Parathyroid adenoma (tissue), 2 donors: ENCODE results near the gene NCAPG.

ENCODE experiments used
- H2AFZ ChIP-seq: fragments of 300-600 bp; sonication (generic); one replicate; pipeline ENCODE4 v1.7.0; 2017; ENCODE audit warnings: antibody characterized with exemption, mild to moderate bottlenecking
- H3K27ac ChIP-seq: fragments of 300-600 bp; sonication (generic); one replicate; pipeline ENCODE4 v1.7.0; 2017
- H3K27me3 ChIP-seq: fragments of 300-600 bp; sonication (generic); one replicate; pipeline ENCODE4 v1.7.0; 2017; ENCODE audit warnings: low read length; ENCODE audit not compliant: control insufficient read depth, insufficient read depth
- H3K36me3 ChIP-seq: fragments of 300-600 bp; sonication (generic); one replicate; pipeline ENCODE4 v1.7.0; 2017; ENCODE audit warnings: low read length; ENCODE audit not compliant: control insufficient read depth, insufficient read depth
- H3K4me1 ChIP-seq: fragments of 300-600 bp; sonication (generic); one replicate; pipeline ENCODE4 v1.7.0; 2017; ENCODE audit warnings: control low read depth
- H3K4me2 ChIP-seq: fragments of 300-600 bp; sonication (generic); one replicate; pipeline ENCODE4 v1.7.0; 2017; ENCODE audit warnings: low read length
- H3K4me3 ChIP-seq: fragments of 300-600 bp; sonication (generic); one replicate; pipeline ENCODE4 v1.7.0; 2017; ENCODE audit warnings: low read depth, low read length
- H3K79me2 ChIP-seq: fragments of 300-600 bp; sonication (generic); one replicate; pipeline ENCODE4 v1.7.0; 2017; ENCODE audit warnings: control low read depth
- H3K9ac ChIP-seq: fragments of 300-600 bp; sonication (generic); one replicate; pipeline ENCODE4 v1.7.0; 2017; ENCODE audit warnings: mild to moderate bottlenecking
- H3K9me3 ChIP-seq: fragments of 300-600 bp; sonication (generic); one replicate; pipeline ENCODE4 v1.7.0; 2017; ENCODE audit warnings: low read length; ENCODE audit not compliant: control insufficient read depth
- TF ChIP-seq, protein P1 (sequence below): fragments of 300-600 bp; sonication (generic); IDR thresholded peaks from one replicate; pipeline ENCODE4 v1.7.0; 2017; ENCODE audit warnings: antibody characterized with exemption, mild to moderate bottlenecking
- donor health status: primary hyperparathyroidism.

Gene NCAPG

DNA sequence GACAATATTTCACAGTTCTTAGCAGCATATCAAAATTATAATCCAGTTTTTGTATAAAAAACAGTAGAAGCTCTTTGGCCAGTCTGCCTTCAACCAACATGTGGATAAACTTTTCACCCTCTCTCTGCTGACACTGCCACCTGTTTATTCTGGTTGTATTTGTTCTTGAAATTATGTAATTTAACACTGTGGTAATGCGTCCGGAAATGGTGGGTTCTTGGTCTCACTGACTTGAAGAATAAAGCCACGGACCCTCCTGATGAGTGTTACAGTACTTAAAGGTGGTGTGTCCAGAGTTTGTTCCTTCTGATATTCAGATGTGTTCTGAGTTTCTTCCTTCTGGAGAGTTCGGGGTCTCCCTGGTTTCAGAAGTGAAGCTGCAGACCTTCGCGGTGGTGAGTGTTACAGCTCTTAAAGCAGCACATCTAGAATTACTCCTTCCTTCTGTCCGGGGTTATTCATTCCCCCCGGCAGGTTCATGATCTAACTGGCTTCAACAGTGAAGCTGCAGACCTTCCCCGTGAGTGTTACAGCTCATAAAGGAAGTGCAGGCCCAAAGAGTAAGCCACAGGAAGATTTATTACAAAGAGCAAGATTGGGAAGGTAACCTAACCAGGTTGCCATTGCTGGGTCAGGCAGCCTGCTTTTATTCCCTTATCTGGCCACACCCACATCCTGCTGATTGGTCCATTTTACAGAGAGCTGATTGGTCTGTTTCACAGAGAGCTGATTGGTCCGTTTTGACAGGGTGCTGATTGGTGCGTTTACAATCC, 45.1 kb upstream of the NCAPG start:
- Histone ChIP-seq H3K27me3 (no peaks in the 10 kb centered on the region), H3K36me3 (no peaks in the 10 kb centered on the region), H3K4me2 (no peak overlapping the region), H3K9ac (no peak overlapping the region), H3K79me2 (no peaks in the 10 kb centered on the region), H3K4me3 (no peak overlapping the region), H3K27ac (no peak overlapping the region), H3K4me1 (no peaks in the 10 kb centered on the region), H2AFZ (no peak overlapping the region), H3K9me3 (no peaks in the 10 kb centered on the region)
- TF ChIP-seq, protein P1, sequence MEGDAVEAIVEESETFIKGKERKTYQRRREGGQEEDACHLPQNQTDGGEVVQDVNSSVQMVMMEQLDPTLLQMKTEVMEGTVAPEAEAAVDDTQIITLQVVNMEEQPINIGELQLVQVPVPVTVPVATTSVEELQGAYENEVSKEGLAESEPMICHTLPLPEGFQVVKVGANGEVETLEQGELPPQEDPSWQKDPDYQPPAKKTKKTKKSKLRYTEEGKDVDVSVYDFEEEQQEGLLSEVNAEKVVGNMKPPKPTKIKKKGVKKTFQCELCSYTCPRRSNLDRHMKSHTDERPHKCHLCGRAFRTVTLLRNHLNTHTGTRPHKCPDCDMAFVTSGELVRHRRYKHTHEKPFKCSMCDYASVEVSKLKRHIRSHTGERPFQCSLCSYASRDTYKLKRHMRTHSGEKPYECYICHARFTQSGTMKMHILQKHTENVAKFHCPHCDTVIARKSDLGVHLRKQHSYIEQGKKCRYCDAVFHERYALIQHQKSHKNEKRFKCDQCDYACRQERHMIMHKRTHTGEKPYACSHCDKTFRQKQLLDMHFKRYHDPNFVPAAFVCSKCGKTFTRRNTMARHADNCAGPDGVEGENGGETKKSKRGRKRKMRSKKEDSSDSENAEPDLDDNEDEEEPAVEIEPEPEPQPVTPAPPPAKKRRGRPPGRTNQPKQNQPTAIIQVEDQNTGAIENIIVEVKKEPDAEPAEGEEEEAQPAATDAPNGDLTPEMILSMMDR = no peak

DNA sequence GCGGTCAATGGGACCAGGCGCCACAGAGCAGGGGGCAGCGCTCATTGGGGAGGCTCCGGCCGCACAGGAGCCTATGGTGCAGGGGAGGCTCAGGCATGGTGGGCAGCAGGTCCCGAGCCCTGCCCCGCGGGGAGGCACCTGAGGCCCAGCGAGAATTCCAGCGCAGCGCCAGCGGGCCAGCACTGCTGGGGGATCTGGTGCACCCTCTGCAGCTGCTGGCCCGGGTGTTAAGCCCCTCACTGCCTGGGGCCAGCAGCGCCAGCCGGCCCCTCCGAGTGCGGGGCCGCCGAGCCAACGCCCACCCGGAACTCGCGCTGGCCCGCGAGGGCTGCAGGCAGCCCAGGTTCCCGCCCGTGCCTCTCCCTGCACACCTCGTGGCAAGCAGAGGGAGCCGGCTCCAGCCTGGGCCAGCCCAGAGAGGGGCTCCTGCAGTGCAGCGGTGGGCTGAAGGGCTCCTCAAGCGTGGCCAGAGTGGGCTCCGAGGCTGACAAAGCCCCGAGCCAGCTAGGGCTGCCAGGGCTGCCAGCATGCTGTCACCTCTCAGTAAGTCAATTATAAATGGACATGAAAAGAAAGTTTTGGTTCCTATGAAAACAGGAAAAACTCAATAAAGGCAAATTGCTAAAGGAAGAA, 43.8 kb upstream of the NCAPG start:
- no peak overlapping the region for H3K27ac ChIP-seq
- H3K27me3 ChIP-seq = no peaks in the 10 kb centered on the region
- no peaks in the 10 kb centered on the region for H3K36me3 ChIP-seq
- TF ChIP-seq, protein P1 = no peak
- H2AFZ ChIP-seq = no peak overlapping the region
- no peaks in the 10 kb centered on the region for H3K4me1 ChIP-seq
- no peak overlapping the region for H3K4me3 ChIP-seq
- no peak overlapping the region for H3K4me2 ChIP-seq
- H3K9ac ChIP-seq = no peak overlapping the region
- no peaks in the 10 kb centered on the region for H3K9me3 ChIP-seq
- H3K79me2 ChIP-seq = no peaks in the 10 kb centered on the region

DNA sequence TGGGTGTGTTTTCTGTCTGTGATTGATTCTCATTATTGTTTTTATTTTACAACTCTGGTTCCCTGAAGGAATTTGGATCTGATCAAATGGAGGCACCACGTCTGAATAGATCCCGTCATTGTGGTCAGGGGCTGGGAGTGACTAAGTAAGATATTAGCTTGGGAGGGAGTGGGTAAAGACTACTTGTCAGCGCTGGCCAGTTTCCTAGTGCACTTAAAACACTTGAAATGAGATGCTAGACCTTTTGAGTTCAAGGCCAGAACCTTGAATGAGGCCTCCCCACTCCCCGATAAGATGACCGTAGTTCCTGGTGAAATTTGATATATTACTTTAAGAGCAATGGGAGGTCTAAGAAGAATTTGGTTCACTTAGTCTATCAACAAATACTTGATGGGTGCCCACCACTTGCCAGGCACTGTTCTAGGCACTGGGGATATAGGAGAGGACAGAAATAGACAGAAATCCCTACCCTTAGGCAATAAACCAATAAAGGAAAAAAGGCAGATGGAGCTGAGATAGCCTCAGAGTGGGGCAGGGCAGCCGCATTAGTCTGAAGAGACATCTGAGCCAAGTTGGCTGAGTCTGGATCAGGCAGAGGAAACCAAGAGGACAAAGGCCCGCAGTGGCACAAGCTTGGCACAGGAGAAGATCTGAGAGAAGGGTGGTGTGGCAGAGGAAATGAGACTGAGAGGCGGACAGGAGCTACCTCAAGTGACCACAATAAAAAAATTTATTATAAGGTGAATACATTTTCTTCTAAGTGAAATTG, 41.2 kb upstream of the NCAPG start:
- no peak overlapping the region for H3K9ac ChIP-seq
- no peak overlapping the region for H3K4me3 ChIP-seq
- TF ChIP-seq, protein P1 = no peak
- no peaks in the 10 kb centered on the region for H3K9me3 ChIP-seq
- no peaks in the 10 kb centered on the region for H3K4me1 ChIP-seq
- no peaks in the 10 kb centered on the region for H3K27me3 ChIP-seq
- no peak overlapping the region for H3K27ac ChIP-seq
- H3K36me3 ChIP-seq = no peaks in the 10 kb centered on the region
- H3K79me2 ChIP-seq = no peaks in the 10 kb centered on the region
- no peak overlapping the region for H3K4me2 ChIP-seq
- H2AFZ ChIP-seq = no peak overlapping the region

DNA sequence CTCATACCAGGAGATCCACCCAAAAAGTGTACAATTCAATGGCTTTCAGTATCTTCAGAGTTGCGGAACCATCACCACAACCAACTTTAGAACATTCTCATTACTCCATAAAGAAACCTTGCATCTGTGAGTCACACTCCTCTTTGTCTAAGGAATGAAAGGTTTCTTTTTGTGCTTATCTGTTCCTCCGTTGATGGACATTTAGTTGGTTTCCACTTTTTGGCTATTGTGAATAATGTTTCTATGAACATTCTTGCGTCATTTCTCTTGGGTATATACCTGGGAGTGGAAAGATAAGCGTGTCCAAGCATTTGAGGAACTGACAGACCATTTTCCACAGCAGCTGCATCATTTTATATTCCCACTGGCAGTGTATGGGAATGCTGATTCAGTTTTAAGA, 39.9 kb upstream of the NCAPG start:
- Histone ChIP-seq H3K27me3 (no peaks in the 10 kb centered on the region), H3K9ac (no peak overlapping the region), H3K36me3 (no peaks in the 10 kb centered on the region), H3K4me3 (no peak overlapping the region), H3K4me1 (no peaks in the 10 kb centered on the region), H2AFZ (no peak overlapping the region), H3K4me2 (no peak overlapping the region), H3K9me3 (no peaks in the 10 kb centered on the region), H3K79me2 (no peaks in the 10 kb centered on the region), H3K27ac (no peak overlapping the region)
- TF ChIP-seq, protein P1 = no peak
